Gastroesophageal sphincter (tissue), 3 donors: Measurements from ENCODE around the gene MTHFD2.

Experiments
- EP300 ChIP-seq: sonication (generic); formaldehyde crosslinking; IDR thresholded peaks from one replicate; pipeline ENCODE4 v1.6.1; 2017; ENCODE audit warnings: antibody characterized with exemption, mild to moderate bottlenecking
- POLR2AphosphoS5 ChIP-seq: sonication (generic); formaldehyde crosslinking; IDR thresholded peaks from one replicate; pipeline ENCODE4 v1.6.1; 2017; ENCODE audit warnings: antibody characterized with exemption
- TF ChIP-seq, protein P1 (sequence below), 4 experiments: fragments of 200-600 bp in 2 of 4; fragments of 450-650 bp in 2 of 4; sonication (generic) in 1 of 4; IDR thresholded peaks; one replicate each; pipeline ENCODE4 v1.5.1; 2017 to 2019; ENCODE audit warnings: antibody characterized with exemption in 4 of 4, mild to moderate bottlenecking in 2 of 4, moderate library complexity in 2 of 4

DNA sequence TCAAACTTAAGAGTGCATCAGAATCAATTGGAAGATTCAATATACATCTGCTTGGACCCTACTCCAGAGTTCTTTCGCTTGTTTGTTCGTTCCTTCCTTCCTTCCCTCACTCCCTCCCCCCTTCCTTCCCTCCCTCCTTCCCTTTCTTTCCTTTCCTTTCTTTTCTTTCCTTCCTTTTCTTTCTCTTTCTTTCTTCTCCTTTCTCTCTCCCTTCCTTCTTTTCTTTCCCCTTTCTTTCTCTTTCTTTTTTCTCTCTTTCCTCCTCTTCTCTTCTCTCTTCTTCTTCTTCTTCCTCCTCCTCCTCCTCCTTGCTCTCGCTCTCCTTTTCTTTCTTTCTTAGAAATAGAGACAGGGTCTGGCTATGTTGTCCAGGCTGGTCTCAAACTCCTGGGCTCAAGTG lies 45.9 kb downstream of the MTHFD2 start:
- TF ChIP-seq, protein P1, sequence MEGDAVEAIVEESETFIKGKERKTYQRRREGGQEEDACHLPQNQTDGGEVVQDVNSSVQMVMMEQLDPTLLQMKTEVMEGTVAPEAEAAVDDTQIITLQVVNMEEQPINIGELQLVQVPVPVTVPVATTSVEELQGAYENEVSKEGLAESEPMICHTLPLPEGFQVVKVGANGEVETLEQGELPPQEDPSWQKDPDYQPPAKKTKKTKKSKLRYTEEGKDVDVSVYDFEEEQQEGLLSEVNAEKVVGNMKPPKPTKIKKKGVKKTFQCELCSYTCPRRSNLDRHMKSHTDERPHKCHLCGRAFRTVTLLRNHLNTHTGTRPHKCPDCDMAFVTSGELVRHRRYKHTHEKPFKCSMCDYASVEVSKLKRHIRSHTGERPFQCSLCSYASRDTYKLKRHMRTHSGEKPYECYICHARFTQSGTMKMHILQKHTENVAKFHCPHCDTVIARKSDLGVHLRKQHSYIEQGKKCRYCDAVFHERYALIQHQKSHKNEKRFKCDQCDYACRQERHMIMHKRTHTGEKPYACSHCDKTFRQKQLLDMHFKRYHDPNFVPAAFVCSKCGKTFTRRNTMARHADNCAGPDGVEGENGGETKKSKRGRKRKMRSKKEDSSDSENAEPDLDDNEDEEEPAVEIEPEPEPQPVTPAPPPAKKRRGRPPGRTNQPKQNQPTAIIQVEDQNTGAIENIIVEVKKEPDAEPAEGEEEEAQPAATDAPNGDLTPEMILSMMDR (IDR thresholded peaks at IDR 0.05): no peak
- TF ChIP-seq POLR2AphosphoS5 (no peak), EP300 (no peak)
